ENCODE data around the gene PRXL2B.

Gene PRXL2B

DNA sequence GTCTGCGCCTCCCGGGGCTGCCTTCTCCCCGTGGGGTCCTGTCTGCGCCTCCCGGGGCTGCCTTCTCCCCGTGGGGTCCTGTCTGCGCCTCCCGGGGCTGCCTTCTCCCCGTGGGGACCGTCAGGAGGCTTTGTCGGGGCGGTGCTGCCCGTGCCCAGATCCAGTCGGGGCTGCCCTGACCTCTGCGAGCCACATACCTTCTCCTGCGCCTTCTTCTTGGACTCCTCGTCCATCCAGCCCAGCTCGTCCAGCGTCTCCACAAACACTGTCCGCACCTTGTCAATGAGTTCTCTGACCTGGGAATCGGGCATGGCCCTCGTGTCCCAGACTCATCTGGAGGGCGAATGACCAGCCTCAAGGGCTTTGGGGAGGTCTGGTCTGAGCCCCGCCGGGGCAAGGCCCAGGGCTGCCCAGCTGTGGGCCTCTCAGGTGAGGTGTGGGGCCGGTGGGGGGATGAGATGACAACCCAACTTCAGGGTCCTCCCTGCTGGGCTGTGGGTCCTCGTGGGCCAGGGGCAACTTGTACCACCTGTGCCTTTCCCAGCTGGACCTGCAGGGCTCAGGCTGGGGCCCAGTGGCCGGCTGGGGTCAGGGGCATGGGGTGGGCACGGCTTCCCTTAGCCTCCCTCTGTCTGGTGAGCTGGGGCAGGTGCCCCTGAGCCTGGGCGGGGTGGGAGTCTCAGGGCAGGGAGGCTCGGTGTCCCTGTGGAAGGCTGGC is 9.4 kb downstream of the PRXL2B start:
- Histone ChIP-seq H3K27me3 (ENCODE audit: control insufficient read depth, low read length) (no peaks in the 10 kb centered on the region), H3K4me2 (ENCODE audit: low read length) (no peak overlapping the region), H3K79me2 (ENCODE audit: control insufficient read depth, low read length) (no peaks in the 10 kb centered on the region), H3F3A (ENCODE audit: control insufficient read depth, insufficient read depth) (no peaks in the 10 kb centered on the region), H3K4me1 (ENCODE audit: control insufficient read depth, low read length) (no peaks in the 10 kb centered on the region), H3K9me2 (replicated peaks; ENCODE audit: control insufficient read depth, low read length) (no peaks in the 10 kb centered on the region), H3K9me3 (ENCODE audit: control insufficient read depth, insufficient read depth, low read length) (no peaks in the 10 kb centered on the region), H3K27ac (ENCODE audit: low read depth, low read length) (no peak overlapping the region), H3K36me3 (ENCODE audit: control insufficient read depth, low read length) (no peaks in the 10 kb centered on the region), H3K4me3 (ENCODE audit: low read length) (no peak overlapping the region), H4K20me1 (ENCODE audit: control insufficient read depth, insufficient read depth, low read depth, low read length) (no peaks in the 10 kb centered on the region)
- no peak for TF ChIP-seq EZH2phosphoT487 (IDR thresholded peaks at IDR 0.05; ENCODE audit: borderline replicate concordance, low read length)
- TF ChIP-seq, protein P1, sequence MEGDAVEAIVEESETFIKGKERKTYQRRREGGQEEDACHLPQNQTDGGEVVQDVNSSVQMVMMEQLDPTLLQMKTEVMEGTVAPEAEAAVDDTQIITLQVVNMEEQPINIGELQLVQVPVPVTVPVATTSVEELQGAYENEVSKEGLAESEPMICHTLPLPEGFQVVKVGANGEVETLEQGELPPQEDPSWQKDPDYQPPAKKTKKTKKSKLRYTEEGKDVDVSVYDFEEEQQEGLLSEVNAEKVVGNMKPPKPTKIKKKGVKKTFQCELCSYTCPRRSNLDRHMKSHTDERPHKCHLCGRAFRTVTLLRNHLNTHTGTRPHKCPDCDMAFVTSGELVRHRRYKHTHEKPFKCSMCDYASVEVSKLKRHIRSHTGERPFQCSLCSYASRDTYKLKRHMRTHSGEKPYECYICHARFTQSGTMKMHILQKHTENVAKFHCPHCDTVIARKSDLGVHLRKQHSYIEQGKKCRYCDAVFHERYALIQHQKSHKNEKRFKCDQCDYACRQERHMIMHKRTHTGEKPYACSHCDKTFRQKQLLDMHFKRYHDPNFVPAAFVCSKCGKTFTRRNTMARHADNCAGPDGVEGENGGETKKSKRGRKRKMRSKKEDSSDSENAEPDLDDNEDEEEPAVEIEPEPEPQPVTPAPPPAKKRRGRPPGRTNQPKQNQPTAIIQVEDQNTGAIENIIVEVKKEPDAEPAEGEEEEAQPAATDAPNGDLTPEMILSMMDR (IDR thresholded peaks at IDR 0.05; ENCODE audit: low read depth, low read length, poor library complexity, severe bottlenecking) = no peak

DNA sequence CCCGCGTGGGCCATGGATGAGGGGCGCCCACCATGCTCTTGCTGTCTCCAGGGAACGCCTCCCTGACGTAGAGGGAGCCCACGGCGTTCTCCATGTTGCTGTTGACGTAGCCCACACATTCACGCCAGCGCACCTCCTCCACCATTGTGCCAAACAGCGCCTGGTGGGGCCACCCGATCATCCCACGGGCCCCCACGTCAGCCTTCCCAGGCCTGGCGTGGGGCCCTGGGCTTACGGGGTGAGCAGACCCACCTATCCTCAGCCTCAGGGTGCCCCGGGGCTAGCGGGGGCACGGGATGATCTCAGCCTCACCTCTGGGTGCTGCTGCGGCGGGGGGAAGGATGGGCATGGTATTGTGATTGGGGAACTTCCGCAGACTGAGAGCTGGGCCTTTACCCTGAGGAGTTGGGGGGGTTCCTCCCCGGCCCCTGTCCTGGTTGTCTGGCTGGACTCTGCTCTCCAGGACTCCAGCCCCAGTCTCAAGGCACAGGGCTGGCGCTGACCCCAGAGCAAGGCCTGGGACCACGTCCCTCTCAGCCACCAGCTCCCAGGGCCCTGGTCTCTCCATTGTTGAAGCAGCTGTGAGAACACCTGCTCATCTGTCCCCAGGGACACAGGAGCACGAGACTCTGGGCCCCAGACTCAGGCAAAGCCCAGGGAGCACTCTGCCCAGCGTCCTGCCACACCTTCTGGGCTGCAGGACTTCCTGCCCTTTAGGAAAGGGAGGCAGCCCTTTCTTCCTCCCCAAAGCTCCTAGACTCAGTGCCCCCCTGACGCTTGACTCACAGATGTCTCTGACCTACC is 10.2 kb downstream of the PRXL2B start:
- no peak overlapping the region for H3K27ac ChIP-seq (ENCODE audit: low read depth, low read length)
- no peaks in the 10 kb centered on the region for H3K4me1 ChIP-seq (ENCODE audit: control insufficient read depth, low read length)
- H3K9me2 ChIP-seq (replicated peaks; ENCODE audit: control insufficient read depth, low read length) = no peaks in the 10 kb centered on the region
- no peaks in the 10 kb centered on the region for H3K36me3 ChIP-seq (ENCODE audit: control insufficient read depth, low read length)
- TF ChIP-seq, protein P1 (IDR thresholded peaks at IDR 0.05; ENCODE audit: low read depth, low read length, poor library complexity, severe bottlenecking) = no peak
- no peak for TF ChIP-seq EZH2phosphoT487 (IDR thresholded peaks at IDR 0.05; ENCODE audit: borderline replicate concordance, low read length)
- no peak overlapping the region for H3K4me2 ChIP-seq (ENCODE audit: low read length)
- no peaks in the 10 kb centered on the region for H3K27me3 ChIP-seq (ENCODE audit: control insufficient read depth, low read length)
- H4K20me1 ChIP-seq (ENCODE audit: control insufficient read depth, insufficient read depth, low read depth, low read length) = no peaks in the 10 kb centered on the region
- H3F3A ChIP-seq (ENCODE audit: control insufficient read depth, insufficient read depth) = no peaks in the 10 kb centered on the region
- H3K4me3 ChIP-seq (ENCODE audit: low read length) = no peak overlapping the region
- H3K9me3 ChIP-seq (ENCODE audit: control insufficient read depth, insufficient read depth, low read length) = no peaks in the 10 kb centered on the region
- no peaks in the 10 kb centered on the region for H3K79me2 ChIP-seq (ENCODE audit: control insufficient read depth, low read length)

DNA sequence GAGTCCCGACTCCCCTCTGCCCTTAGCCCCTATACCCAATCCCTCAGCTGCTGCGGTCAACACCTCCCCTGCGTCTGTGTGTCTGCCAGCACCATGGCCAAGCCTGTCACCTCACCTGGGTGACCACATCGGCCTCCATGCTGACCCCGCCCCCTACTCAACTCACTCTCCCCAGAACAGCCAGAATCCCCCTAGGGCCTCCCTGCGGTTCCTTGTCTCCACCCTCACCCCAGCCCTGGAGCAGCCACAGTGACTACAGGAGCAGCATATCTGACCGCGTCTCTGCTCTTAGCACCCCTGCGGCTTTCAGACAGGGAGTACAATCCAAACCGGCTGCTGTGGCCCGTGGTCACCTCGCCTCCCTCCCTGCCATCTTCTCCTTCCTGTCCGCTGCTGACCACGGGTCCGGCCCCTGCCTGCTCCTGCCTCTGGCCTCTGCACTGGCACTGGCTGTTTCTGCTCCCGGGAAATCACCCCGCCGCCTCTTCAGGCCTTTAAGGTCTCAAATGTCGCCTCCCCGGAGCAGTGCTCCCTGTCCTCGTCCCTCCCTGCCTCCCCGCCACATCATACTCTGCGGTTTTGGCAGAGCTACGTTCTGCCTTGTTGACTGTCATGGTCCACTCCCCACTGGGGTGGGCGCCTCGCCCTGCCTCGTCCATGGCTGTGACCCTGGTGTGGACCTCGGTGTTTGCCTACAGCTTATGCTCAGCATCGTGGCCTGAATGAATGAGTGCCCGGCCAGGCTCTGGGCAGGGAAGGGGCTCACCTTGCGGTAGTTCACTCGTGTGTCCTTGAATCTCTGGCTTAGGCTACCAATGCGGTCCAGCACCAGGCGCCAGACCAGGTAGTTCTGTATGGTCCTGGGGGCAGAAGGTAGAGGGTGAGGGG is 11.1 kb downstream of the PRXL2B start:
- H3K9me2 ChIP-seq (replicated peaks; ENCODE audit: control insufficient read depth, low read length) = no peaks in the 10 kb centered on the region
- H3K79me2 ChIP-seq (ENCODE audit: control insufficient read depth, low read length) = no peaks in the 10 kb centered on the region
- H3F3A ChIP-seq (ENCODE audit: control insufficient read depth, insufficient read depth) = no peaks in the 10 kb centered on the region
- no peak overlapping the region for H3K4me3 ChIP-seq (ENCODE audit: low read length)
- no peak overlapping the region for H3K4me2 ChIP-seq (ENCODE audit: low read length)
- H3K4me1 ChIP-seq (ENCODE audit: control insufficient read depth, low read length) = no peaks in the 10 kb centered on the region
- TF ChIP-seq, protein P1 (IDR thresholded peaks at IDR 0.05; ENCODE audit: low read depth, low read length, poor library complexity, severe bottlenecking) = no peak
- no peak for TF ChIP-seq EZH2phosphoT487 (IDR thresholded peaks at IDR 0.05; ENCODE audit: borderline replicate concordance, low read length)
- H3K9me3 ChIP-seq (ENCODE audit: control insufficient read depth, insufficient read depth, low read length) = no peaks in the 10 kb centered on the region
- H4K20me1 ChIP-seq (ENCODE audit: control insufficient read depth, insufficient read depth, low read depth, low read length) = no peaks in the 10 kb centered on the region
- H3K27me3 ChIP-seq (ENCODE audit: control insufficient read depth, low read length) = no peaks in the 10 kb centered on the region
- H3K27ac ChIP-seq (ENCODE audit: low read depth, low read length) = no peak overlapping the region
- no peaks in the 10 kb centered on the region for H3K36me3 ChIP-seq (ENCODE audit: control insufficient read depth, low read length)
